HepG2 (cell line): ENCODE results near the gene UBTF. TPM values are rescaled to one million over a fixed set of nuclear protein-coding genes. Genes with fewer than 3 reads are reported as not detected.

Source experiments
- DNMT3B ChIP-seq: conservative IDR thresholded peaks from 2 replicates; pipeline ENCODE4 v1.6.1; 2016; ENCODE audit warnings: missing biosample characterization, control low read depth
- EZH2 ChIP-seq: conservative IDR thresholded peaks from 2 replicates; pipeline ENCODE4 v1.6.1; 2012; ENCODE audit warnings: mild to moderate bottlenecking, low read depth, low read length, moderate library complexity
- MAFF ChIP-seq: IDR thresholded peaks from 2 replicates; pipeline ENCODE4 v1.6.1; 2011; ENCODE audit warnings: low read depth, low read length, improper control_type of control experiment
- MIER3 ChIP-seq: IDR thresholded peaks from 2 replicates; pipeline ENCODE4 v1.6.1; 2016; ENCODE audit warnings: missing compliant biosample characterization, borderline replicate concordance
- NCOA2 ChIP-seq: sonication (generic); formaldehyde crosslinking; IDR thresholded peaks from 2 replicates; pipeline ENCODE4 v1.8.0; 2022; ENCODE audit warnings: inconsistent platforms
- NFIC ChIP-seq: IDR thresholded peaks from 2 replicates; pipeline ENCODE4 v1.6.1; 2012; ENCODE audit warnings: mild to moderate bottlenecking, low read length, inconsistent platforms
- POLR2AphosphoS5 ChIP-seq: IDR thresholded peaks from 2 replicates; pipeline ENCODE4 v1.6.1; 2012; ENCODE audit warnings: low read depth, low read length
- SIX1 ChIP-seq: sonication (generic); formaldehyde crosslinking; IDR thresholded peaks from 2 replicates; pipeline ENCODE4 v1.4.0; 2020; ENCODE audit warnings: missing genetic modification reagents, borderline replicate concordance
- ZBTB3 ChIP-seq: sonication (generic); formaldehyde crosslinking; IDR thresholded peaks from 2 replicates; pipeline ENCODE4 v1.4.0; 2020; ENCODE audit warnings: low read depth, mild to moderate bottlenecking, moderate library complexity, missing genetic modification reagents, borderline replicate concordance
- ZNF207 ChIP-seq: fragments of 450-650 bp; IDR thresholded peaks from 2 replicates; pipeline ENCODE4 v1.6.1; 2016; ENCODE audit warnings: antibody characterized with exemption, borderline replicate concordance
- ZNF557 ChIP-seq: sonication (generic); formaldehyde crosslinking; IDR thresholded peaks from 2 replicates; pipeline ENCODE4 v1.4.0; 2020; ENCODE audit warnings: missing genetic modification reagents
- ZNF776 ChIP-seq: sonication (generic); formaldehyde crosslinking; IDR thresholded peaks from 2 replicates; pipeline ENCODE4 v1.4.0; 2020; ENCODE audit warnings: mild to moderate bottlenecking, missing genetic modification reagents
- polyA plus RNA-seq, 8 experiments: library from polyadenylated mRNA; depleted of rRNA in 3 of 8; stranded (reverse) in 7 of 8; unstranded in 1 of 8; fragments of >200 nt; fragmentation: Illumina TruSeq in 4 of 8; extraction: Trizol in 4 of 8; gene quantifications; 2 replicates each; pipeline versions ENCODE4 v1.2.1 to v1.2.3, GENCODE V29; 2011 to 2016; ENCODE audit warnings: low read depth in 4 of 8, missing spikeins in 1 of 8, mixed read lengths in 1 of 8; ENCODE audit not compliant: insufficient read depth in 1 of 8
- total RNA-seq, 5 experiments: library from RNA; depleted of rRNA; stranded (reverse); fragments of >200 nt; fragmentation: Illumina TruSeq; extraction: Trizol; gene quantifications; 2 replicates each; pipeline ENCODE4 v1.2.3, GENCODE V29; 2016; ENCODE audit warnings: low read depth in 1 of 5
- TF ChIP-seq, protein P1 (sequence below): sonication (generic); formaldehyde crosslinking; IDR thresholded peaks from 2 replicates; pipeline ENCODE4 v1.9.0; 2021; ENCODE audit warnings: missing genetic modification reagents, borderline replicate concordance
- TF ChIP-seq, protein P2 (sequence below), 2 experiments: fragments of 450-650 bp in 1 of 2; sonication (generic) in 1 of 2; formaldehyde crosslinking; IDR thresholded peaks; 2 replicates each; pipeline versions ENCODE4 v1.5.0 to v1.8.0; 2020 to 2022; ENCODE audit warnings: mild to moderate bottlenecking in 1 of 2, missing genetic modification reagents in 1 of 2
- TF ChIP-seq, protein P3 (sequence below): sonication (generic); formaldehyde crosslinking; IDR thresholded peaks from 2 replicates; pipeline ENCODE4 v1.4.0; 2020; ENCODE audit warnings: missing genetic modification reagents
- TF ChIP-seq, protein P4 (sequence below): IDR thresholded peaks from 2 replicates; pipeline ENCODE4 v1.6.1; 2016; ENCODE audit warnings: low read depth, borderline replicate concordance
- TF ChIP-seq, protein P5 (sequence below): sonication (generic); formaldehyde crosslinking; IDR thresholded peaks from 2 replicates; pipeline ENCODE4 v1.9.0; 2022; ENCODE audit warnings: low read depth, missing genetic modification reagents

The UBTF gene
- total and polyA plus RNA-seq, 2 of the 13 experiments (the other 11 are each of a cell fraction or from before 2014, with no cell fraction given), result 15.2 to 60.9 TPM

DNA sequence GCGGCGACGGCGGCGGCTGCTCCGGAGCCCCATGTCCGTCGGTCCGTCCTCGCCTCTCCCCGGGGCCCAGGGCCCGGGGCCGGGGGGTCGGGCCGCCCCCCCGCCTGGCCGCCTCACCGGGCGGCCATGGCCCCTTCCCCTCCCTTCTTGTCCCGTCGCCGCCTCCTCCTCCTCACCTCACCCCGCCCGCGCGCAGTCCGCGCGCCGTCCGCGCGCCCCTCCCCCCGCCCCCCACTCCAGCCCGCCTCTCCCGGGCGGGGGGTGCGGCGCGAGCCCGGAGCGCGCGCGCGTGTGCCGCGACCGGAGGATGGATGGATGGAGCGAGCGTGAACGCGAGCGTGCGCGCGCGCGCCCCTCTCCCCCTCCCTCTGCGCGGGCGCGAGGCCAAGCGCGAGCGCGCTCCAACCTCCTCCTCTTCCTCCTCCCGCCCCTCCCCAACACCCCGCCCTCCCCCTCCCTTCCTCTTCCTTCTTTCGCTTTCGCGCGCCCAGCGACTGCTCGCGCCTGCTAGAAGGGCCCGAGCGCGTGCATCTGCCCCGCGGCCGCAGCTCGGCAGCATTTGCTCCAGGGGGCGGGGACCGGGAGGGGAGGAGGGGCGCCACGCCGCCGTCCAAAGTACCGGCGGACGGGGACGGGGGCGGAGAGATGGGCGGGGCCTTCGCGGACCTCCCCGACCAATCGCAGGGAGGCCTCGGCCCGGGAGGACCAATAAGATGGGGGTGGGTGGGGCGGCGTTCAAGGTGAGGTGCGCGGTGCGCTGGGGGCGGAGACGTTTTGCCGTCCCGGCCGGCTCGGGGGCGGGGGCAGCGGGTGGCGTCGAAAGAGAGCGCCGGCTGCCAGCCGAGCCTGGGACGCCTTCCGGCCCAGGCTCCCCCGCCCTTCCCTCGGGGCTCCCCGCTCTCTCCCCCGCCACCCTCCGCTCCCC, 19.7 kb downstream of the UBTF start, which contains the start of gene ATXN7L3 (continued):
- no peak for TF ChIP-seq SIX1 (CRISPR knock-in tag)
- TF ChIP-seq MAFF, result no peak
- TF ChIP-seq DNMT3B (CRISPR knock-in tag), result no peak
- TF ChIP-seq NCOA2 (CRISPR knock-in tag), result peak; percentile 13; the same call in 1 of the 2 replicates
- TF ChIP-seq ZBTB3 (CRISPR knock-in tag), result no peak
- TF ChIP-seq NFIC, result no peak
- peak; percentile 59 for TF ChIP-seq POLR2AphosphoS5
- TF ChIP-seq EZH2, result no peak
- TF ChIP-seq ZNF557 (CRISPR knock-in tag), result no peak
- TF ChIP-seq, protein P1, sequence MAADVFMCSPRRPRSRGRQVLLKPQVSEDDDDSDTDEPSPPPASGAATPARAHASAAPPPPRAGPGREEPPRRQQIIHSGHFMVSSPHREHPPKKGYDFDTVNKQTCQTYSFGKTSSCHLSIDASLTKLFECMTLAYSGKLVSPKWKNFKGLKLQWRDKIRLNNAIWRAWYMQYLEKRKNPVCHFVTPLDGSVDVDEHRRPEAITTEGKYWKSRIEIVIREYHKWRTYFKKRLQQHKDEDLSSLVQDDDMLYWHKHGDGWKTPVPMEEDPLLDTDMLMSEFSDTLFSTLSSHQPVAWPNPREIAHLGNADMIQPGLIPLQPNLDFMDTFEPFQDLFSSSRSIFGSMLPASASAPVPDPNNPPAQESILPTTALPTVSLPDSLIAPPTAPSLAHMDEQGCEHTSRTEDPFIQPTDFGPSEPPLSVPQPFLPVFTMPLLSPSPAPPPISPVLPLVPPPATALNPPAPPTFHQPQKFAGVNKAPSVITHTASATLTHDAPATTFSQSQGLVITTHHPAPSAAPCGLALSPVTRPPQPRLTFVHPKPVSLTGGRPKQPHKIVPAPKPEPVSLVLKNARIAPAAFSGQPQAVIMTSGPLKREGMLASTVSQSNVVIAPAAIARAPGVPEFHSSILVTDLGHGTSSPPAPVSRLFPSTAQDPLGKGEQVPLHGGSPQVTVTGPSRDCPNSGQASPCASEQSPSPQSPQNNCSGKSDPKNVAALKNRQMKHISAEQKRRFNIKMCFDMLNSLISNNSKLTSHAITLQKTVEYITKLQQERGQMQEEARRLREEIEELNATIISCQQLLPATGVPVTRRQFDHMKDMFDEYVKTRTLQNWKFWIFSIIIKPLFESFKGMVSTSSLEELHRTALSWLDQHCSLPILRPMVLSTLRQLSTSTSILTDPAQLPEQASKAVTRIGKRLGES (CRISPR knock-in tag), result no peak; the same call in 1 of the 2 replicates
- TF ChIP-seq, protein P2, sequence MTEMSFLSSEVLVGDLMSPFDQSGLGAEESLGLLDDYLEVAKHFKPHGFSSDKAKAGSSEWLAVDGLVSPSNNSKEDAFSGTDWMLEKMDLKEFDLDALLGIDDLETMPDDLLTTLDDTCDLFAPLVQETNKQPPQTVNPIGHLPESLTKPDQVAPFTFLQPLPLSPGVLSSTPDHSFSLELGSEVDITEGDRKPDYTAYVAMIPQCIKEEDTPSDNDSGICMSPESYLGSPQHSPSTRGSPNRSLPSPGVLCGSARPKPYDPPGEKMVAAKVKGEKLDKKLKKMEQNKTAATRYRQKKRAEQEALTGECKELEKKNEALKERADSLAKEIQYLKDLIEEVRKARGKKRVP (CRISPR knock-in tag; IDR thresholded peaks at IDR 0.05), result no peak
- TF ChIP-seq MIER3 (CRISPR knock-in tag), result no peak
- TF ChIP-seq, protein P3, sequence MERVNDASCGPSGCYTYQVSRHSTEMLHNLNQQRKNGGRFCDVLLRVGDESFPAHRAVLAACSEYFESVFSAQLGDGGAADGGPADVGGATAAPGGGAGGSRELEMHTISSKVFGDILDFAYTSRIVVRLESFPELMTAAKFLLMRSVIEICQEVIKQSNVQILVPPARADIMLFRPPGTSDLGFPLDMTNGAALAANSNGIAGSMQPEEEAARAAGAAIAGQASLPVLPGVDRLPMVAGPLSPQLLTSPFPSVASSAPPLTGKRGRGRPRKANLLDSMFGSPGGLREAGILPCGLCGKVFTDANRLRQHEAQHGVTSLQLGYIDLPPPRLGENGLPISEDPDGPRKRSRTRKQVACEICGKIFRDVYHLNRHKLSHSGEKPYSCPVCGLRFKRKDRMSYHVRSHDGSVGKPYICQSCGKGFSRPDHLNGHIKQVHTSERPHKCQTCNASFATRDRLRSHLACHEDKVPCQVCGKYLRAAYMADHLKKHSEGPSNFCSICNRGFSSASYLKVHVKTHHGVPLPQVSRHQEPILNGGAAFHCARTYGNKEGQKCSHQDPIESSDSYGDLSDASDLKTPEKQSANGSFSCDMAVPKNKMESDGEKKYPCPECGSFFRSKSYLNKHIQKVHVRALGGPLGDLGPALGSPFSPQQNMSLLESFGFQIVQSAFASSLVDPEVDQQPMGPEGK (CRISPR knock-in tag), result peak; percentile 92
- no peak for TF ChIP-seq ZNF776 (CRISPR knock-in tag)
- TF ChIP-seq, protein P4, sequence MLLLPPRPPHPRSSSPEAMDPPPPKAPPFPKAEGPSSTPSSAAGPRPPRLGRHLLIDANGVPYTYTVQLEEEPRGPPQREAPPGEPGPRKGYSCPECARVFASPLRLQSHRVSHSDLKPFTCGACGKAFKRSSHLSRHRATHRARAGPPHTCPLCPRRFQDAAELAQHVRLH, result no peak
- TF ChIP-seq, protein P5, sequence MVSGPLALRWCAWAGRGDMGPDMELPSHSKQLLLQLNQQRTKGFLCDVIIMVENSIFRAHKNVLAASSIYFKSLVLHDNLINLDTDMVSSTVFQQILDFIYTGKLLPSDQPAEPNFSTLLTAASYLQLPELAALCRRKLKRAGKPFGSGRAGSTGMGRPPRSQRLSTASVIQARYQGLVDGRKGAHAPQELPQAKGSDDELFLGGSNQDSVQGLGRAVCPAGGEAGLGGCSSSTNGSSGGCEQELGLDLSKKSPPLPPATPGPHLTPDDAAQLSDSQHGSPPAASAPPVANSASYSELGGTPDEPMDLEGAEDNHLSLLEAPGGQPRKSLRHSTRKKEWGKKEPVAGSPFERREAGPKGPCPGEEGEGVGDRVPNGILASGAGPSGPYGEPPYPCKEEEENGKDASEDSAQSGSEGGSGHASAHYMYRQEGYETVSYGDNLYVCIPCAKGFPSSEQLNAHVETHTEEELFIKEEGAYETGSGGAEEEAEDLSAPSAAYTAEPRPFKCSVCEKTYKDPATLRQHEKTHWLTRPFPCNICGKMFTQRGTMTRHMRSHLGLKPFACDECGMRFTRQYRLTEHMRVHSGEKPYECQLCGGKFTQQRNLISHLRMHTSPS (CRISPR knock-in tag), result no peak
- TF ChIP-seq ZNF207, result no peak
